NCI-H446 treated with DMSO at 0.1 percent for 48 hours (cell line): Measurements from ENCODE around the gene FGGY.
A peak's percentile ranks its signal among the peaks of the same experiment; 100 is the strongest.

ENCODE experiments used
- DNase-seq: peaks from one replicate; lab custom pipeline; 2025; lab: John Stamatoyannopoulos, UW

Gene FGGY

DNA sequence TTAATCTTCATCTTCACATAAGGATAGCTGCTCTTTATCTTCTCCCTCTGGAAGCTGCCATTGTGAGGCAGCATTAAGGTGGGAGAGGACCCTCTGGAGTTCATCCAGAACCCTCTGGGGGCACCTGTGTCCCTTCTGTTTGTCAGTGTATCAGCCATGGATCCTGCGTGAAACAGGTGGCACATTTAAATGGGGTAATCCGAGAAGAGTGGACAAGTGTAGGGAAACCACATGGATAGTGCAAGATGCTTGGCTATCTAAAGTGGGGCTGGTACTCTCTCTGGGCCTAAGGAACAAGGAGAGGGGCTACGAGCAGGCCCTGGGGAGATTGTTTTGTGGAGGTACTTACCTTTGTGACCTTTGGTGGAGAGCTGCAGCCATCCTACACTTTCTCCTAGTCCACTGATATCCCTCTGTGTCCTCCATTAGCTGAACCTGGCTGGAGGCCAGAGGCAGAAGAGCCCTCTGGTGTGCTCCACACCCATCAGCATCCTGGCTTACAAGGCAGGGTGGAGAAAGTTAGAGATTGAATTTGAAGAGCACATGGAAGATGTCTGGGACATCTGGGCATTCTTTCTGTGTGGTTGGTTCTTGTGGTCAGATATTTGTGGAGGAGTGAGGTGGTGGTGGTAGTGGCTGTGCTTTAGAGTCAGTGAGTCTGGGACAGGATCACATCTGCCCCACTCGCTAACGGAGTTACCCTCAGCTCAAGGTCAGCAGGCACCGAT is 117.7 kb downstream of the FGGY start:
- no peak for DNase-seq

DNA sequence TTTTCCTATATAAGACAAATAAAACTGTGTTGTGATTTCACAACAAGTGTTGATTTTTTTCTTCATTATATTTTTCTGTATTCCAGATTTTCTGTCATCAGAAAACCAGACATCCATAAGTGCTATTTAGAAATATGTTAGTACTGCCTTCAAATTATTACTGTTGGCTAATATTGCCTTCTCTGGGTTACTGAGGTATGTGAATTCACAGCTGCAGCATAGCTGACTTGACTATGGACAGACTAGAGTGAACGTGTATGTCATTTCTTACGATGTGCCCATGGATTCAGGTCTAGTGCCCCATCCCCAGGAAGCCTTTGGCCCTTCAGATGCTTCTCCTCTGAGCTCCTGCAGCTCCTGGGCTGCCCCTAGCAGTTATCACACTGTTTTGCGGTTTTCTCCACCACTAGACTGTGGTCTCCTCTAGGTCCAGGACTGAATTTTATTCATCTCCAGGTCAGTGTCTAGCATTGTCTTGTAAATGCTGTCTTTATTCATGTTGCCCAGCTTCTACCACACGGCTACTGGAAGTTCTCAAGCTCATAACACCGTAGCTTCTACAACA is 118.5 kb downstream of the FGGY start:
- DNase-seq = no peak

DNA sequence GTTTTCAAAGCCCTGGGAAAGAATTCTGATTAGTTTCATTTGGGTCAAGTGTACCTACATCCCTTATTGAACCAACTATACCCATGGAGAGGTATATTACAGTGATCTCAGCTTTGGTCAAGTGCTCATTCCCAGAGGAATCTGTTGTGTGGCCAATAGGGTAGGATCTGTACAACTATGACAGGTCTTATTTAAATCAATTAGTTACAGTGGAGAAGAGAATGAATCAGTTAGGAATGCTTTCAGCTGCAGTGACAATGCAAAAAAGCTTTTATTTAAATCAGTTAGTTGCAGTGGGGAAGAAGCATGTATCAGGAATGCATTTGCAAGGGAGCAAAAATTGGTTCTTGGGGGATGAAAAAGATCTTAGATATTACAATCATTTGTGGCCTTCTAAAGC is 119.0 kb downstream of the FGGY start:
- DNase-seq = no peak

DNA sequence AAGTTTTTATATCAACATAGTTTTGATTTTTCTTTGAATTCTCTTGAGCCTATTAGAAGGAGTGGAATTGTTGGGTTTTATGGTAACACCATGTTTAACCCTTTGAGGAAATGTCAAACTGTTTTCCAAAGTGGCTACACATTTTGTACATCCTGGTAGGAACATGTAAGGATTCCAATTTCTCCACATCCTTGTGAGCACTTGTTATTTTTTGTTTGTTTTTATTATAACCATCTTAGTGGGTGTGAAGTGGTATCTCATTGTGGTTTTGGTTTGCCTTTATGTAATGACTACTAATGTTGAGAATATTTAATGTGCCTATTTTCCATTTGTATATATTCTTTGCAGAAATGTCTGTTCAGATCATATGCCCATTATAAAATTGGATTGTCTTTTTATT is 120.5 kb downstream of the FGGY start:
- no peak for DNase-seq

DNA sequence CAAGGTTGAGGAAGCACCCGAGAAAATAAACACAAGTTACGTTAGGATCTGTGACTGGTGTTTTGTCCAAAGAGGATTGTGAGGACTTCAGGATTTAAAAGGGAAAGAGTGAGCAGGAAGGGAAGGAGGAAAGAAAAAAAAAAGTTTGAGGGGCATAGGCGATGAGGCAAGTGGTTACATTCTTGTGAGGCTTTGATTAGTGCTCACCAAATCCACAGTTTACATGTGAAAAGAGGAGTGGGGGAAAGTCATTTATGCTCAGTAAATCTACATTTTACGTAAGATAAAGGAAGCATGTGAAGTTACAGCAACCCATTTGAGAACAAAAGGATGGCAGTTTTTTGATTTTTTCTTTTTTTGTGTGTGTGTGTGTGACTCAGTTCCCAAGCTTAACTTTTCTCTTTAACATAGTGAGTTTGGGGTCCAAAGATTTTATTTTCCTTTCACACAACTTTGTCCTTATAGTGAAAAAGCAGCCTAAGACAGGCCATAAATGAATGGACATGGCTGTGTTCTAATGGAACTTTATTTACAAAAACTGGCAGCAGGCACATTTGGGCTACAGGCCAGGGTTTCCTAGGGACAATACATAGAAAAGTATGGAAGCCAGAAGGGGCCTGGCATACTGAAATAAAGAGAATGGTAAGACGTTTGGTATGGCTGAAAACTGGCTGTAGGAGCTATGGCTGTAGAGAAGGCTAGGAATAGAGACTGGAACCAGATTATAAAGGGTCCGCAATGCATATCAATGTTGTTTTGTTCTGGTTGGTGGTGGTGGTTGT is 121.7 kb downstream of the FGGY start:
- DNase-seq = peak; percentile 86

DNA sequence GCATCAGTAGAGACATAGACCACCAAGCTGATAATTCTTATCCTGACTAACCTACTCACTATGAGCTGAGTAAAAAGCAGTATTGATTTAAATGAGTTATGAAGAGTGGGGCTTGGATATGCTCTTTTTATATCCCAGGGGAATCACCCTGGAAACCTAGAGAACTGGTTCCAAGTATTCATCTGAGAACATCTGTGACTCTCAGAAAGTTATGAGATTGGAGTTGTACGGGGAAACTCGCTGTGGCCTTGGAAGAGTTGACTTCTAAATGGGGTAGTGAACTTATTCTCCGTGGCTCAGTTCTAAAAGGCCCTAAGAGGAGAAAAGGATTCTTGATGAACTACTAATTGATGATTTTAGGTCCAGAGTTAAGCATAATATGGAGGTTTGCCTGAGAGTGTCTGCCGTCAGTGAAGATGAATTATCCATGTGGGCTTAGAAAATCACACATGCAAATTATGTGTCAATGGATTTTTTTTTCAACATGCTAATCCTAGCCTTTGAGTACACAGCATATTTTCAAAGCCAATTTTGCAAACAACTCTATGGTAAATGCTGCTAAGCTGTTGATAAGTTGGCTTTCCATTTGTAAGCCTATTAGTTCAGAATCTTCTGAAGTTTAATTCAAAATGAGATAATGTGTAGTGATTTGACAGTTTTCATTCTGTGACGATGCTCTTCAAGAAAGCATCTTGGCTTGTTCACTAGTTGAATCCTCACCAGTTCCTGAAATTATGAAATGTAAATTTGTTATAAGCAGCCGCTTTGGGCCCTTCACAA is 122.7 kb downstream of the FGGY start:
- DNase-seq = peak; percentile 84

DNA sequence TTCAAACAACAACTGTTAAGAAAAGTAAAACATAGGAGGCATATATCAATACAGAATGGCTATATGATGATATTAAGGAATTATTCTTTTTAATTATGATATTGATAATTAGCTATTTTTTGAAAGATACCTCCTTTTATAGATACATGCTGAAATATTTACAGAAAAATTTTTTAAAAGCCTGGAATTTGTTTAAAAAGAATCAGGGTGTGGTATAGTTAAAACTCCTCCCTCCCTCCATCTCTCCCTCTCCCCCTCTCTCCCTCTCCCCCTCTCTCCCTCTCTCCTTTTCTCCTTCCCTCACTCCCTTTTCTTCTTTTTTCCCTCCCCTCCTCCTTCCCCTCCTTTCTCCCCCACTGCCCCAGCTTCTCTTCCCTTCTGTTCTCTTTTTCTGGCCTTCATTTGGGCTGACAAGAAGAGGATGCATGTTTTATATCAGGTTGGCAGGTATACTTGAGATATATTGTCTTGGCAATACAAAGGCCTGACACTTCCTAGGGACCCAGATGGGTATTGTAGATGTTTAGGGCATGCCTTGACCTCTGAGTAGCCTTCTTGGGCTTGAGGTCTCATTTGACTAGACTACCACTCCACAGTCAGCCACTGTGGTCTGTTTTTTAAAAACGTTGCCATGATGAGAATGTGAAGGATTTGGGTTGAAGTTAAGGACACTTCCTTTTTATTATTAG is 124.5 kb downstream of the FGGY start:
- no peak for DNase-seq

DNA sequence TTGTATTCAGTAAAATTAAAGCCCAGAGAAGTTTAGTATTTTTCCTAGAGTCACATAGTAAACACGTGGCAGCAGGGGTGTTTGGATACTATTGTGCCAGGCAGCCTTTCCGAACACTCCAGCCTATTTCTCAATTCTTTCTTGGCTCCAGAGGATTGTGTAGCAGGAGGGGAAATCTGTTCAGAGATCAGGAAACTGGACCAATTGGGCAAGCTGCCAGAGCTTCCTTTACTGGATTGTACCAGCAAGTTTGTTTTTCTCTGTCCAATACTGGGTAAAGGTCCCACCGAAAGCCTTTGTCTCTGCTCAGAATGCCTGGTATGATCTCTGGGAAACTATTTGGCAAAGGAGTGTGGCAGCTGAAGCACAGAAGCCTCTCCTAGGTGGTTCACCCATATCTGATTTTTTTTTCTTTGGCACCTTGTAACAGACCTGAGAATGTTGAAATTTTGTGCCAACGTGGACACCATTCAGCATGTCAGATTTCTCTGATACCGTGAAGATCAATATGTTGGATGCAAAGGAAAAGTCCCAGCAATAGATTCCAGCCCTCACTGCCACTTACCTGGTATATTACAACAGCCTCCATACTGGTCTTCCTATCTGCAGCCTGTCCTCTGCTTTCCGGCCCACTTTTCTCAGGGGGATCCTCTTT is 126.2 kb downstream of the FGGY start:
- peak; percentile 95 for DNase-seq

DNA sequence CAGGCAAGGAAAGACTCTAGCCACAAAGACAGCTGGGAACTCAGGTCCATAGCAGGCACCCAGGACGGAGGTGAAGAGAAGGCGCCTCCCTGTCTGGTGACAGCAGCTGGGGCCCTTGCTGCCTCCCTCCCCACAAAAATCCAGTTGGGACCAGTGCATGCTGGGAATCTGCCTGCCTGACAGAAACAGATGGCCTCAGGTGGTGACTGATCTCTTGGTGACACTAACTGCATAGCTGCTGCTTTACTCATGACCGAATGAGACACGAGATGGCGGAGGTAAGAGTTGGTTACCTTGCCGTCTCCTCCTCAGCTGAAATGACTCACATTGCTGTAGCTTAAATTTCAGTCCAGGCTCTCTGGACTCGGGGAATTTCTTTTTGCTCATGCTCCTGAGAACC is 130.3 kb downstream of the FGGY start:
- DNase-seq = no peak

DNA sequence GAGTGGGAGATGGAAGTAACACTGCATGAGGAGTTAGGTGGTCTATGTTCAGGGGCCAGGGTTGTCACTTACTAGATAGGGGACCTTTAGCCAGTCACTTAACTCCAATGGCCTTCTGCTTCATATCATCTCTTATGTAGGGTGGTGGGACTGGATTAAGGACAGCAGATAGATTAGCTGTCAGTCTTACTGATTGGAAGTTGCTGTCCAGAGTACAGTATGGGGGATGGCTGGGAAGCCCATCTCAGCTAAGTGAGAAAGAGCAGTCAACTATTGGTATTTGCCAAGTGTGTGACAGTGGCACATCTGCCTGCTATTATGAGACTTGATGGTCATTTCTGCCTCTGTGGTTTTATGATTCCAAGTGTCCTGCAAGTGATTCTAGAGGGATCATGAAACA is 130.9 kb downstream of the FGGY start:
- DNase-seq = no peak

DNA sequence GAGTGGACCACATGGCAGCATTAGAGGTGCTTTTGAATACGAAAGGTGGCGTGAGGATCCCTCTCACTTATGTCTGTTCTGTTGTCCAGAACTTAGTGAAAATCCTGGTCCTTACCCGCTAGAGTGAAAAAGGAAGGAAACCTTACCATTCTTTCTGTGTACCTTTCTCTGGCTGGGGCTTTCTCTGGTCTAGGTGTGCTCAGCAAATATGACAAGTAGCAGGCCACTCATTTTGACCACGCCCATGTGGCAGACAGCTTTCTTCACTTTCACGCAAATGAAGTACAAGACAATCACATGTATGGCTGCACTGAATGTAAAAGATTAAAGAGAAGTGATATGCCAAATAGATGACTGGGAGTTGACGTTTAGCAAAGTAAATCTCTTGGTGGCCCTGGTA is 131.9 kb downstream of the FGGY start:
- no peak for DNase-seq

DNA sequence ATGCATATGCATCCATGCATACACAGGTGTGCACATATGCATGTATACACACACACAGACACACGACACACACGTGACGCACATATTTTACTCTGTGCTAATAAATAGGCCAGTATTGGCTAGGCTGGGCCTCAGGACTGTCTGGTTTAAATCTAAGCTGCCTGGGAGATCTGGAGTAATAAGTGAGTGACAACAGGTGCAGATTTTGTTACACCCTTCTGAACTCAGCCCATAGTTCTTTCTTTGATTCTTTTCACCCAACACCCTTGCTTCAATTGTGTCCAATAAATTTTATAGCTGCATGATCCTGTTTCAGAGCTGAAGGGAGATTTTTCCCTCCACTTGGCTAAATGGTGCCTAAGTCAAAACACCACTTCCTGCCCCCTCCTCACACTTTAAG is 132.8 kb downstream of the FGGY start:
- DNase-seq = no peak

DNA sequence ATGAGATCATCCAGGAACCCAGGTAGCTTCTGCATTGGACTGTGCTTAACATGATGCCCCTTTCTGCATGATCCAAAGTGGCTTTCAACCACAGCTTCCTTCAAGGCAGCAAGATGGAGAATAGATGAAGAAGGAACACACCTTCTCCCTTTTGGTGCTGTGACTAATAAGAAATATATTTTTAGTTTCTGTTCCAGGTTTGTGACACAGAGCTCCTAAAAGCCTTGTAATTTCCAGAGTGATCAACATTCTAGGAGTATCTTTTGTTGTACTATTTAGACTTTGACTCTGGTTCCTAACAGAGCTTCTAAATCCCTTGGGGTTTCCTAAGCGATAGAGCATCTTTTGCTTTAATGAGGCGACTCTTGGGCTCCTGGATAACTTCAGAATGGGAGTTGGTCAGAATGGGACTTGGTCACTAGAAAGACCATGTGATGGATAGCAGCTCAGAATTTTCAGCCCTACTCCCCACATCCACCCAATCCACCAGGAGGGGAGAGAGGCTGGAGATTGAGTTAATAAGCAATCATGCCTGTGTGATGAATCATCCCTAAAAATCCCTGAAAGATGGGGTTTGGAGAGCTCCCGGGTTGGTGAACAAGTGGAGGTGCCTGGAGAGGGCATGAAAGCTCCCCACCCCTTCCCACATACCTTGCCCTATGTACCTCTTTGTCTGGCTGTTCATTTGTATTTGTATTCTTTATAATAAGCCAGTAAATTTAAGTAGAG is 134.8 kb downstream of the FGGY start:
- DNase-seq = no peak

DNA sequence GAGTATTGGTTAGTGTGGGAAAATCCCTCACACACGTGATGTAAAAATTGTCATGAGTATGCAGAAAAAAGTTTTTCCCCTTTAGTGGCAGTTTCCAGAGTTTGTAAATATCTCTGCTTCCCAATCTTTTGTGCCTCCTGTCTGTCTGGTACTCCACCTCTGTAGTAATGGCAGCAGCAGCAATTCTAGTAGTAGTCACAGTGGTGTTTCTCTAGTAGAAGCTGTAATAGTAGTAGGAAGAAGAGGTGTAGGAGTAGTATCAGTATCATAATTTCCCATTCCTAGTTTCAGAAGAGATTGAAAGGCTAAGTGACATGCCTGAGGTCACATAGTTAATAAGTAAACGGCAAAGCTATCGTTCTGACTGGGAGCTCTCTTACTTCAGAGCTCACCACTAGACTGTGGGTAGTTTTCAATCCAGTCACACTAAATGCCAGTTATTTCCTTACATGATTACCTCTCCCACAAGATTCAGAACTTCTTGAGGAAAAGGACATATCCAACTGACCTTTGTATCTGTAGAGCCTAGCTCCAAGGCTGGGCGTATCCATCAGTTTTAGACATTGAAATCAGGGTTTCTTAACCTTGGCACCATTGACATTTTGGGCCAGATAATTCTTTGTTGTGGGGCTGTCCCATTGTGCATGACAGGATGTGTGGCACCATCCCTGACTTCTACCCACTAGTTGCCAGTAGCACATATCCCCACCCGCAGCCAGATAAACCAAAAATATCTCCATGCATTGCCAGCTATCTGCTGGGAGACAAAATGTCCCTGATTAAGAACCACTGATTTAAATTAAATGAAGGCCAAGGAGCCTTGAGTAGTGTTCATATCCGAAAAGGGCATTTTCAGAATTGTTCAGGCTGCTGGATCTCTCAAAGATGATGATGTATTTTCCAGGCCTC is 135.9 kb downstream of the FGGY start:
- no peak for DNase-seq

DNA sequence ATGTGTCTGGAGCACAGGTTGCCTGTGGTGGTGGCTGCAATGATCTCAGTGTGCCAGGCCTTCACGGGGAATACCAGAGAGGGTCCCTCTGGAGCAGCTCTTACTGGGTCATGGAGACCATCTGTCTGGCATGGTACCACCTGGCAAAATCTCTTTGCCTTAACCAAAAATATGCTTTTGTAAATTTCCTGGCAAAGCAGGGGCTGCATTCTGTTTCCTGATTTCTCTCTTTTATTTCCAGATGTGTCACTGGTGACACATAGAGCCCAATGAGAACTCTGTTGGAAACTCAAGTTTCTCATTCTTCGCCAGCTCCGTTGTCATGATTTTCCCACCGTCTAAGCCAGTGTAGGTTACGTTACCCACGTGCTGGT is 136.5 kb downstream of the FGGY start:
- peak; percentile 41 for DNase-seq

DNA sequence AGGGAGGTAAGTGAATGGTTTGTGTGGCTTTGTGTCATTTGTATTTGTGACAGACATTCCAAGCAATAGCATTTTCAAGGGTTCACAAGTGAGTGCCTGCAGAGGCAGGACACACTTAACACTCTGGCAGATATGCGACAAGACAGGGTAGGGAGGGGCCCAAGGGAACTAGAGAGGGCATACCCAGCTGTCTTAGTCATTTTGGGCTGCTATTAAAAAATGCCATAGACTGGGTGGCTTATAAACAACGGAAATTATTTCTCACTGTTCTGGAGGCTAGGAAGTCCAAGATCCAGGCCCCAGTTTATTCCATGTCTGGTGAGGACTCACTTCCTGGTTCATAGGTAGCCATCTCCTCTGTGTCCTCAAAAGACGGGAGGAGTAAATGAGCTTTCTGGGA is 137.4 kb downstream of the FGGY start:
- no peak for DNase-seq

DNA sequence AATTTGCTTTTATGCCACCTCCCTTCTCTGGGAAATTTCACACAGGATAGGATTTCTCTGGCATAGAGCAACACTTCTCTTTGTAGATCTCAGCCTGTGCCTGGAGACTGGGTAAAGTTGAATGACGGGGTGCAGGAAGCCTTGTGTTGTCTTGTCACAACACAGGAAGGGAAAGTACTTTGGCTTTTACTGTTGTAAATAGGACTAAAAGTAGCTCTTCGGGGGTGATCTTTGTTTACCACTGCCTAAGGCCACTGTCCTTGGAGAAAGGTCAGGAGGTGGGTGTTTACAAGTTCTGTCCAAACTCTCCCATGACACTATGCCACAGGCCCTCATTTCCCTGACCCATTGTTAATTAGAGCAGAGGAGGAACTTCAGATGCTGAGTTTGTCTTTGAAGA is 139.7 kb downstream of the FGGY start:
- no peak for DNase-seq

DNA sequence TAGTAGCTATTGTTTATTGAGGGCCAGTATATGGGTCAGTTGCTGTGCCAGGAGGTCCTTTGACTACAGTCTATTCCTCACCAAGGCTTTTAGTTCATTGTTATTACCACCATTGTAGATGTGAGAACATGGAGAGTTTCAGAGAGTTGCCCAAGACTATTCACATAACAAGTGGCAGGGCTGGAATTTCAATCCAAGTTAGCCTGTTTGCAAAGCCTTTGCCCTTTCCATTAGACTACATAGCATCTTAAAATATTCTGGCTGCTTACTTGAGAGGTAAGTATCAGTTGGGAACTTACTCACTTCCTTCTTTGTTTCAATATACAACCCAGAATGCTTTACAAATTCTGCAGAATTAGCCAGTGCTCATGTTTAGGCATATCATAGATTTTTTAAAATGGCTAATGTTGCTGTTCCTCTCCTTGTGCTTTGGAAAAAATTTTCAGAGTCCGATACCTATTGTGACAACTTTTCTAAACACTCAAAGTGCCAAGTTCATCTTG is 141.2 kb downstream of the FGGY start:
- no peak for DNase-seq

DNA sequence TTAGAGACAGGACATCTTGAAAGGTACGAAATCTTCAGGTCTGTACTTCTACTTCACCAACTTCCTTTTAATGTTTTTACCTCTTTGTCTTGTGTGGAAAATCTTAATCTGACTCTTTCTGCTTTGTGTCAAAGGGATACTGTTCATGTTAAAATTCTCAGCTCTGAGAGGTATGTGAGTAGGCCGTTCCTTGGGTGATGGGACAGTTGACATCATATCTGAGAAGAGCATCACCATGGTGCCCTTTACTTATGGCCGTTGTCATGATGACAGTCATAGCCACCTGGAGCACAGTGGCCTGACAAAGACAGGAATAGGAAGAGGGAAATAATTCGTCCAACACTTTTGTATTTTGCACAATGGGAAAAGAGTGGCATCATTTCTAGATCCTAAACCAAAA is 145.6 kb downstream of the FGGY start:
- DNase-seq = no peak

DNA sequence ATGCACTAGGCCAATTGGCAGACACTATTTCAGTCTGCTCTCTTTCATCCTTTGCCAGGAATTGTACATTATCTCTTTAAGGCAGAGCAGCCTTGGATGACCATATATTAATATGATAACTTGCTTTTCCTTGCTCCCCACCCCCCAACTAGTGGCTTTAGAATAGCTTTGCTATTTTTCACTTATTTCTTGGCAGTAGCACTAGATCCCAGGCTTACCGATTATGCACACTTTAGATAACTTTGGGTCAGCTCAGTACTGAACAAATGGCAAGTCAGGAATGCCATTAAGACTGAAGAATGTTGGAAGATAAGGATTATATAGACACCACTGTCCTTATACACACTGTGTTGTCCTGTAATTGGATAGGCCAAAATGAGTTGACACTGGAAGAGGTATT is 146.4 kb downstream of the FGGY start:
- DNase-seq = peak; percentile 36
